ENCODE results near the gene RUNX1. TPM values are rescaled to one million over a fixed set of nuclear protein-coding genes. Genes with fewer than 3 reads are reported as not detected.

Gene RUNX1
- total RNA-seq, 1 donor = 40.9 TPM

DNA sequence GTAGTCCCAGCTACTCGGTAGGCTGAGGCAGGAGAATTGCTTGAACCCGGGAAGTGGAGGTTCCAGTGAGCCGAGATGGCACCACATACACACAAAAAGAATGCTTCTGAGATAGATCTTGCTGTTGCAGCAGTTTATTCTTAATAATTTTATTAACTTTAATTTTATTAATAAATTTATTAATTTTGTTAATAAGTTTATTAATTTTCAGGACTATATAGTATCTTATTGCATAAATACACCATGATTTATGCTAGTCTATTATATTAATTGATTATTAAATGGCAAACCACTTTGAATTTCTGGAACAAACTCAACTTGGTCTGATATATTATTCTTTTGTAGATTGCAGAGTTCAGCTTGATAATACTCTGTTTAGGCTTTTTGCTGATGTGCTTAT lies 280.8 kb downstream of the RUNX1 start:
- peaks cover 8% of the 10 kb centered on the region for H3K4me1 ChIP-seq (ENCODE audit: insufficient read depth, low read length)
- H4K20me1 ChIP-seq (ENCODE audit: insufficient read depth, low read length) = no peaks in the 10 kb centered on the region
- H2AFZ ChIP-seq (ENCODE audit: low read length) = no peak overlapping the region
- DNase-seq (ENCODE audit: insufficient read length, low spot score, missing footprints) = no peak
- H3K27ac ChIP-seq (ENCODE audit: low read depth, low read length) = no peak overlapping the region
- no peaks in the 10 kb centered on the region for H3K27me3 ChIP-seq (ENCODE audit: insufficient read depth, low read length)
- H3K9me3 ChIP-seq (ENCODE audit: low read depth, low read length) = no peaks in the 10 kb centered on the region
- TF ChIP-seq, protein P1, sequence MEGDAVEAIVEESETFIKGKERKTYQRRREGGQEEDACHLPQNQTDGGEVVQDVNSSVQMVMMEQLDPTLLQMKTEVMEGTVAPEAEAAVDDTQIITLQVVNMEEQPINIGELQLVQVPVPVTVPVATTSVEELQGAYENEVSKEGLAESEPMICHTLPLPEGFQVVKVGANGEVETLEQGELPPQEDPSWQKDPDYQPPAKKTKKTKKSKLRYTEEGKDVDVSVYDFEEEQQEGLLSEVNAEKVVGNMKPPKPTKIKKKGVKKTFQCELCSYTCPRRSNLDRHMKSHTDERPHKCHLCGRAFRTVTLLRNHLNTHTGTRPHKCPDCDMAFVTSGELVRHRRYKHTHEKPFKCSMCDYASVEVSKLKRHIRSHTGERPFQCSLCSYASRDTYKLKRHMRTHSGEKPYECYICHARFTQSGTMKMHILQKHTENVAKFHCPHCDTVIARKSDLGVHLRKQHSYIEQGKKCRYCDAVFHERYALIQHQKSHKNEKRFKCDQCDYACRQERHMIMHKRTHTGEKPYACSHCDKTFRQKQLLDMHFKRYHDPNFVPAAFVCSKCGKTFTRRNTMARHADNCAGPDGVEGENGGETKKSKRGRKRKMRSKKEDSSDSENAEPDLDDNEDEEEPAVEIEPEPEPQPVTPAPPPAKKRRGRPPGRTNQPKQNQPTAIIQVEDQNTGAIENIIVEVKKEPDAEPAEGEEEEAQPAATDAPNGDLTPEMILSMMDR (IDR thresholded peaks at IDR 0.05; ENCODE audit: extremely low read depth, low read depth, low read length) = no peak
- no peaks in the 10 kb centered on the region for H3K36me3 ChIP-seq (ENCODE audit: insufficient read depth, low read length)
- H3K4me3 ChIP-seq (ENCODE audit: insufficient read depth, low read length) = no peak overlapping the region
- H3K79me2 ChIP-seq (ENCODE audit: insufficient read depth, low read length) = no peaks in the 10 kb centered on the region
- H3K4me2 ChIP-seq (ENCODE audit: insufficient read depth, low read length) = no peak overlapping the region

DNA sequence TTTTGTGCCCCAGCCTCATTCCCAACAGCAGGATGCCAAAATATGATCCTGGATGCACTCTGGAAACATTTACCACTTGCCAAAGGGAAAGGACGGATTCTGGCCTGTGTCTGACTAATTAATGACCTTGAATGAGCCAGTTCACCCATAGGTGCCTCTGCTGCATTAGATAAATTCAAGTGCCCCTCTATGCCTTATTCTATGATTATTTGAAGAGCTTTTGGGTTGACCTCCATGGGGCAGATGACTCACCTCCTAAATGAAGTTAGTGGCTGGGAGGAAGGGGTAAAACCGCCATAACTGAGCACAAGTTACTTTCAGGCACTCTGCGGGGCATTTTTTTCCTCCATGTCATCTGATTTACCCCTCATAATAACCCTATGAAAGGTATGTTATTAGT lies 282.2 kb downstream of the RUNX1 start:
- TF ChIP-seq, protein P1 (IDR thresholded peaks at IDR 0.05; ENCODE audit: extremely low read depth, low read depth, low read length) = no peak
- DNase-seq (ENCODE audit: insufficient read length, low spot score, missing footprints) = no peak

DNA sequence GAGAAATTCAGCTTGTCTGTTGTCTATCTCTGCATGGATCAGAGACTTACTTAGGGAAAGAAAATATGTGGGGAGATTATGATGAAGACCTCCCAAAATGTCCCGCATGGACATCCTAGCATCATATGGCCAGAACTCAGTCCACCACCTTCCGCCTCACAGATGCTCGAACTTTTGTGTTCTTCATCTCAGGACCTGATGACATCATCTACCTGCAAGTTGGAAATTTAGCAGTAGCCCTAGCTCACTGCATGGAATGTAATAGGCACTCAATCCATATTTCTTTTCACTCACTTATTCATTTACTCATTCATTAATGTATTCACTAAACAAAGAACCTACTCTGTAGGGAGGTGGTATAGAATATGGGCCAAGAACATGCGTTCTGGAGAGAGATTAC lies 283.5 kb downstream of the RUNX1 start:
- Histone ChIP-seq H3K9me3 (ENCODE audit: low read depth, low read length) (no peaks in the 10 kb centered on the region), H3K27ac (ENCODE audit: low read depth, low read length) (no peak overlapping the region), H2AFZ (ENCODE audit: low read length) (no peak overlapping the region), H3K4me3 (ENCODE audit: insufficient read depth, low read length) (no peak overlapping the region), H3K4me2 (ENCODE audit: insufficient read depth, low read length) (no peak overlapping the region), H3K27me3 (ENCODE audit: insufficient read depth, low read length) (no peaks in the 10 kb centered on the region), H3K4me1 (ENCODE audit: insufficient read depth, low read length) (no peaks in the 10 kb centered on the region), H3K36me3 (ENCODE audit: insufficient read depth, low read length) (no peaks in the 10 kb centered on the region), H3K79me2 (ENCODE audit: insufficient read depth, low read length) (no peaks in the 10 kb centered on the region), H4K20me1 (ENCODE audit: insufficient read depth, low read length) (no peaks in the 10 kb centered on the region)
- TF ChIP-seq, protein P1 (IDR thresholded peaks at IDR 0.05; ENCODE audit: extremely low read depth, low read depth, low read length) = no peak
- DNase-seq (ENCODE audit: insufficient read length, low spot score, missing footprints) = no peak

More for the DNA sequence above, 282.2 kb downstream of the RUNX1 start:
- no peak overlapping the region for H3K4me3 ChIP-seq (ENCODE audit: insufficient read depth, low read length)
- H4K20me1 ChIP-seq (ENCODE audit: insufficient read depth, low read length) = no peaks in the 10 kb centered on the region
- H3K79me2 ChIP-seq (ENCODE audit: insufficient read depth, low read length) = no peaks in the 10 kb centered on the region
- no peak overlapping the region for H3K27ac ChIP-seq (ENCODE audit: low read depth, low read length)
- peaks cover 8% of the 10 kb centered on the region for H3K4me1 ChIP-seq (ENCODE audit: insufficient read depth, low read length)
- H3K36me3 ChIP-seq (ENCODE audit: insufficient read depth, low read length) = no peaks in the 10 kb centered on the region
- no peaks in the 10 kb centered on the region for H3K27me3 ChIP-seq (ENCODE audit: insufficient read depth, low read length)
- no peak overlapping the region for H2AFZ ChIP-seq (ENCODE audit: low read length)
- H3K4me2 ChIP-seq (ENCODE audit: insufficient read depth, low read length) = no peak overlapping the region
- no peaks in the 10 kb centered on the region for H3K9me3 ChIP-seq (ENCODE audit: low read depth, low read length)

DNA sequence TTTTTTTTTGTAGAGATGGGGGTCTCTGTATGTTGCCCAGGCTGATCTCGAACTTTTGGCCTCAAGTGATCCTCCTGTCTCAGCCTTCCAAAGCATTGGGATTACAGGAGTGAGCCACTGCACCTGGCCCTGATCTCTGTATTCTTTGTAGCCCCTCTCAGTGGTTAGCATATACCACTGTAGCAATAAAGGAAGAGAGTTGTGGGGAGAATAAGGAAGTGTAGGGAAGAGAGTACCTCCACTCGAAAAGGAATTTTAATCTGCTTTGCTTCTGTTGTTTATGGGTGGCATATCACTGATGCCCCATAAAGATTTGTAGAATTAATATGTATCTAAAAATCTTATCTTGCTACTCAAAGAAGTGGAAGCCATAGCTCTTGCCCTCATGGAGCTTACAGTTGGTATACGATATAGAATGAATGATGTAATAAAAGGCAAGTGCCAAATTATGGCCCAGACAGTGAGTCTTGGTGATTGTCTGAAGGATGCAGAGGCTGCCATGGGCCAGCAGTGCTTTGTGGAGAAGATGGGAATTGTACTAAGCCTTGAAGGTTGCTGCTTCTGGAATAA lies 284.3 kb downstream of the RUNX1 start:
- Histone ChIP-seq H3K4me2 (ENCODE audit: insufficient read depth, low read length) (no peak overlapping the region), H3K27me3 (ENCODE audit: insufficient read depth, low read length) (no peaks in the 10 kb centered on the region), H3K4me3 (ENCODE audit: insufficient read depth, low read length) (no peak overlapping the region), H4K20me1 (ENCODE audit: insufficient read depth, low read length) (no peaks in the 10 kb centered on the region), H3K9me3 (ENCODE audit: low read depth, low read length) (no peaks in the 10 kb centered on the region), H3K27ac (ENCODE audit: low read depth, low read length) (no peak overlapping the region), H3K79me2 (ENCODE audit: insufficient read depth, low read length) (no peaks in the 10 kb centered on the region), H3K4me1 (ENCODE audit: insufficient read depth, low read length) (no peaks in the 10 kb centered on the region), H3K36me3 (ENCODE audit: insufficient read depth, low read length) (no peaks in the 10 kb centered on the region), H2AFZ (ENCODE audit: low read length) (no peak overlapping the region)
- no peak for DNase-seq (ENCODE audit: insufficient read length, low spot score, missing footprints)
- TF ChIP-seq, protein P1 (IDR thresholded peaks at IDR 0.05; ENCODE audit: extremely low read depth, low read depth, low read length) = no peak

Measured in osteoblast (primary cell).